ENCODE measurements around the gene OXSM.

DNA sequence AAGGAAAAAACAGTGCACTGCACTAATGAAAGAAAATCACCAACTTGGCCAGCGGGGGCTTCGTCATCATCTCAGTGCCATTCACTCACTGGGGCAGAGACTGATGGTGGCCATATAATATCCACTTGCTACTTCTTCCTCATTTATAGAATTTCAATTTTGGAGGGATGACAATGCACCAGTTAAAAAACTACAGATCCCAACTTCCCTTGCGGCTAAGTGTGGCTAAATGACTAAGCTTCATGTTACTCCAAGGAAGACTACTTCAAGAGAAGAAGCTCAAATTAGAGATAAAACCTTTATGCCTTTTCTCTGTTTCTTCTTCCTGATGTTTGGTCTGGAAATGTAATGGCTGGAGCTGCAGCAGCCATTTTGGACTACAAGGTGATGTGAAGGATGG lies 45.4 kb upstream of the OXSM start:
- TF ChIP-seq EZH2 (optimal IDR thresholded peaks at IDR 0.05; ENCODE audit: low read depth, low read length) (no peak), CTCF (IDR thresholded peaks at IDR 0.05; ENCODE audit: low read length) (no peak)
